Testis (tissue), 3 donors: ENCODE data around the gene F2RL1. TPM values are rescaled to one million over a fixed set of nuclear protein-coding genes. Genes with fewer than 3 reads are reported as not detected.
"Not testable (repeated sequence)": the region's sequence is repeated elsewhere in the genome, so short reads cannot be mapped to it uniquely, and the experiment has no call there.

Experiments used
- DNase-seq: peaks from one replicate; pipeline ENCODE4 v3.0.0-alpha.2; 2019
- H3K27ac ChIP-seq, 2 donors: fragments of 200-600 bp; sonication (generic); one replicate each; pipeline ENCODE4 v1.5.1; 2019
- H3K27me3 ChIP-seq: fragments of 200-600 bp; sonication (generic); one replicate; pipeline ENCODE4 v1.5.1; 2019
- H3K36me3 ChIP-seq: fragments of 200-600 bp; sonication (generic); one replicate; pipeline ENCODE4 v1.5.1; 2017; ENCODE audit warnings: low read depth; ENCODE audit errors: missing control alignments
- H3K4me1 ChIP-seq: fragments of 200-600 bp; sonication (generic); one replicate; pipeline ENCODE4 v1.5.1; 2019
- H3K4me3 ChIP-seq, 2 donors: fragments of 200-600 bp; sonication (generic); one replicate each; pipeline ENCODE4 v1.5.1; 2017 to 2019
- H3K9me3 ChIP-seq: fragments of 200-600 bp; sonication (generic); one replicate; pipeline ENCODE4 v1.5.1; 2017
- CTCF ChIP-seq, 3 experiments: fragments of 450-650 bp in 2 of 3; fragments of 200-600 bp in 1 of 3; sonication (generic) in 1 of 3; IDR thresholded peaks; one replicate each; pipeline ENCODE4 v1.5.1; 2016 to 2019; ENCODE audit warnings: antibody characterized with exemption in 3 of 3, mild to moderate bottlenecking in 2 of 3, moderate library complexity in 1 of 3
- POLR2A ChIP-seq: fragments of 450-650 bp; IDR thresholded peaks from one replicate; pipeline ENCODE4 v1.6.1; 2017; ENCODE audit warnings: antibody characterized with exemption, mild to moderate bottlenecking, moderate library complexity
- WGBS, 2 donors: methylation state at CpG; one replicate each; pipeline ENCODE4 v1.1.5; 2018; 5-methylcytosine and 5-hydroxymethylcytosine counted together
- intact Hi-C: fragments of 100-400 bp; cut with DNase I; formaldehyde crosslinking; loops from one replicate; pipeline ENCODE4 v1.15.1; 2023; ENCODE audit warnings: low total_unique reads
- polyA plus RNA-seq: library from polyadenylated mRNA; stranded (reverse); fragments of 350-450 nt; fragmentation: Illumina TruSeq; extraction: RNeasy Lipid Tissue Mini Kit (QIAGEN cat#74804); gene quantifications from one replicate; pipeline ENCODE4 v1.2.3, GENCODE V29; 2014; ENCODE audit warnings: low read depth, low replicate concordance; ENCODE audit not compliant: insufficient read depth
- total RNA-seq, 2 donors: library from RNA; depleted of rRNA; stranded (reverse); fragments of >200 nt; gene quantifications; one replicate each; pipeline ENCODE4 v1.2.3, GENCODE V29; 2016

The F2RL1 gene
- total and polyA plus RNA-seq, 3 donors from 2014 or later = 0.68 to 2.3 (median 1.1) TPM

GRCh38 chr5:76776391-76776790, 42.4 kb upstream of the F2RL1 start:
- Histone ChIP-seq H3K27ac (no peak overlapping the region), H3K4me3 (no peak overlapping the region), H3K9me3 (no peaks in the 10 kb centered on the region), H3K36me3 (no peaks in the 10 kb centered on the region), H3K27me3 (no peaks in the 10 kb centered on the region), H3K4me1 (no peaks in the 10 kb centered on the region)
- TF ChIP-seq POLR2A (no peak), CTCF (IDR thresholded peaks at IDR 0.05) (no peak)
- intact Hi-C loops = loop anchor here (10.0 kb wide), 1 partner anchor 172 kb away; no protein-coding TSS in a partner anchor
- 84 to 85% methylated on average over 2 of the region's 2 CpGs for WGBS, 2 donors
- no peak for DNase-seq

GRCh38 chr5:76780616-76781015, 38.2 kb upstream of the F2RL1 start:
- WGBS, 2 donors = 81 to 82% methylated on average over 4 of the region's 4 CpGs
- H3K9me3 ChIP-seq, H3K4me3 ChIP-seq, intact Hi-C loops, H3K27ac ChIP-seq, H3K27me3 ChIP-seq, H3K4me1 ChIP-seq, DNase-seq, H3K36me3 ChIP-seq: not testable (repeated sequence)

GRCh38 chr5:76781775-76782174, 37.1 kb upstream of the F2RL1 start:
- no peaks in the 10 kb centered on the region for H3K4me1 ChIP-seq
- no peak overlapping the region for H3K27ac ChIP-seq
- intact Hi-C loops = no loop called here
- DNase-seq = no peak
- no peak for TF ChIP-seq POLR2A
- TF ChIP-seq CTCF (IDR thresholded peaks at IDR 0.05) = no peak
- H3K9me3 ChIP-seq = no peaks in the 10 kb centered on the region
- no peaks in the 10 kb centered on the region for H3K36me3 ChIP-seq
- WGBS, 2 donors = 90 to 95% methylated on average over 10 of the region's 10 CpGs
- no peaks in the 10 kb centered on the region for H3K27me3 ChIP-seq
- H3K4me3 ChIP-seq = no peak overlapping the region

GRCh38 chr5:76782444-76782843, 36.4 kb upstream of the F2RL1 start:
- H3K36me3 ChIP-seq = no peaks in the 10 kb centered on the region
- 90 to 96% methylated on average over 3 of the region's 3 CpGs for WGBS, 2 donors

GRCh38 chr5:76787237-76787636, 31.6 kb upstream of the F2RL1 start:
- no peaks in the 10 kb centered on the region for H3K36me3 ChIP-seq
- no peak overlapping the region for H3K27ac ChIP-seq

More at GRCh38 chr5:76782444-76782843, 36.4 kb upstream of the F2RL1 start:
- no peaks in the 10 kb centered on the region for H3K4me1 ChIP-seq
- no peak for TF ChIP-seq CTCF (IDR thresholded peaks at IDR 0.05)
- no peak for TF ChIP-seq POLR2A
- no peak overlapping the region for H3K27ac ChIP-seq
- H3K27me3 ChIP-seq = no peaks in the 10 kb centered on the region
- intact Hi-C loops = no loop called here
- H3K4me3 ChIP-seq = no peak overlapping the region
- no peak for DNase-seq
- H3K9me3 ChIP-seq = no peaks in the 10 kb centered on the region

More at GRCh38 chr5:76787237-76787636, 31.6 kb upstream of the F2RL1 start:
- Histone ChIP-seq H3K27me3 (no peaks in the 10 kb centered on the region), H3K4me3 (no peak overlapping the region), H3K9me3 (no peaks in the 10 kb centered on the region), H3K4me1 (no peaks in the 10 kb centered on the region)
- intact Hi-C loops = no loop called here
- WGBS, 2 donors = 34 to 47% methylated on average over 2 of the region's 2 CpGs
- TF ChIP-seq POLR2A = no peak
- no peak for TF ChIP-seq CTCF (IDR thresholded peaks at IDR 0.05)
- peak; percentile 45 for DNase-seq
